CD4-positive, alpha-beta memory T cell (primary cell): ENCODE results near the gene SLC39A11. TPM values are rescaled to one million over a fixed set of nuclear protein-coding genes. Genes with fewer than 3 reads are reported as not detected.
A peak's percentile ranks its signal among the peaks of the same experiment; 100 is the strongest.
"Not testable (repeated sequence)": the region's sequence is repeated elsewhere in the genome, so short reads cannot be mapped to it uniquely, and the experiment has no call there.

Experiments used
- CTCF ChIA-PET: fragments of 350-600 bp; sonication (Branson Sonifier 250); formaldehyde crosslinking; loops from one replicate; lab custom pipeline; 2021; ENCODE audit warnings: inconsistent platforms; ENCODE audit not compliant: partially characterized antibody; lab: Charles Lee
- POLR2A ChIA-PET: fragments of 350-600 bp; sonication (Branson Sonifier 250); formaldehyde crosslinking; loops from one replicate; lab custom pipeline; 2021; ENCODE audit not compliant: partially characterized antibody; lab: Charles Lee
- DNase-seq, 5 donors: peaks; one replicate each; pipeline versions ENCODE4 v3.0.0 to v3.0.0-alpha.2; 2020 to 2022; ENCODE audit warnings: mixed read lengths in 1 of 5
- H3K27ac ChIP-seq: one replicate; pipeline ENCODE4 v1.7.0; 2013; ENCODE audit warnings: low read depth, low read length
- H3K27me3 ChIP-seq: 2 replicates; pipeline ENCODE4 v1.7.0; 2013; ENCODE audit warnings: mild to moderate bottlenecking, low read length, moderate library complexity; ENCODE audit not compliant: insufficient read depth
- H3K36me3 ChIP-seq: 2 replicates; pipeline ENCODE4 v1.7.0; 2013; ENCODE audit warnings: mild to moderate bottlenecking, low read length, moderate library complexity; ENCODE audit not compliant: insufficient read depth
- H3K4me1 ChIP-seq: 2 replicates; pipeline ENCODE4 v1.7.0; 2013; ENCODE audit warnings: mild to moderate bottlenecking, low read length, moderate library complexity; ENCODE audit not compliant: insufficient read depth
- H3K4me3 ChIP-seq, 2 donors: one replicate each; pipeline ENCODE4 v1.7.0; 2013; ENCODE audit warnings: low read length in 2 of 2, mild to moderate bottlenecking in 1 of 2
- H3K9me3 ChIP-seq, 2 donors: one replicate each; pipeline ENCODE4 v1.7.0; 2013; ENCODE audit warnings: low read length in 2 of 2, control low read depth in 1 of 2; ENCODE audit not compliant: control insufficient read depth in 1 of 2
- H3K27ac Mint-ChIP-seq, 7 donors: one replicate each; pipeline ENCODE4 v1.8.0; 2020 to 2021; ENCODE audit warnings: mixed read lengths in 7 of 7, mild to moderate bottlenecking in 6 of 7, inconsistent platforms in 3 of 7, moderate library complexity in 3 of 7
- H3K27me3 Mint-ChIP-seq, 2 donors: one replicate each; pipeline ENCODE4 v1.8.0; 2020 to 2021; ENCODE audit warnings: mixed read lengths in 2 of 2
- H3K36me3 Mint-ChIP-seq, 2 donors: one replicate each; pipeline ENCODE4 v1.8.0; 2020 to 2021; ENCODE audit warnings: mixed read lengths in 2 of 2, inconsistent platforms in 1 of 2, mild to moderate bottlenecking in 1 of 2
- H3K4me1 Mint-ChIP-seq, 4 donors: one replicate each; pipeline ENCODE4 v1.8.0; 2020 to 2021; ENCODE audit warnings: mixed read lengths in 4 of 4, mild to moderate bottlenecking in 1 of 4
- H3K4me3 Mint-ChIP-seq, 8 donors: one replicate each; pipeline ENCODE4 v1.8.0; 2020 to 2021; ENCODE audit warnings: mixed read lengths in 8 of 8, mild to moderate bottlenecking in 7 of 8, moderate library complexity in 6 of 8, inconsistent platforms in 3 of 8
- H3K9me3 Mint-ChIP-seq, 8 donors: one replicate each; pipeline ENCODE4 v1.8.0; 2020 to 2021; ENCODE audit warnings: mixed read lengths in 8 of 8, mild to moderate bottlenecking in 5 of 8, inconsistent platforms in 3 of 8, moderate library complexity in 1 of 8
- intact Hi-C: fragments of 100-400 bp; cut with micrococcal nuclease; formaldehyde crosslinking; loops from one replicate; pipeline ENCODE4 v1.15.1; 2023
- polyA plus RNA-seq, 2 donors: library from polyadenylated mRNA; unstranded; fragments of 300-500 nt; fragmentation: Illumina TruSeq; gene quantifications; one replicate each; pipeline ENCODE4 v1.2.3, GENCODE V29; 2021
- total RNA-seq, 2 experiments: library from RNA; stranded (reverse); gene quantifications; one replicate each; pipeline ENCODE4 v1.2.3, GENCODE V29; 2021

Gene SLC39A11
- total and polyA plus RNA-seq, 4 experiments from 2014 or later, result 15.9 to 23.7 (median 20.4) TPM

DNA sequence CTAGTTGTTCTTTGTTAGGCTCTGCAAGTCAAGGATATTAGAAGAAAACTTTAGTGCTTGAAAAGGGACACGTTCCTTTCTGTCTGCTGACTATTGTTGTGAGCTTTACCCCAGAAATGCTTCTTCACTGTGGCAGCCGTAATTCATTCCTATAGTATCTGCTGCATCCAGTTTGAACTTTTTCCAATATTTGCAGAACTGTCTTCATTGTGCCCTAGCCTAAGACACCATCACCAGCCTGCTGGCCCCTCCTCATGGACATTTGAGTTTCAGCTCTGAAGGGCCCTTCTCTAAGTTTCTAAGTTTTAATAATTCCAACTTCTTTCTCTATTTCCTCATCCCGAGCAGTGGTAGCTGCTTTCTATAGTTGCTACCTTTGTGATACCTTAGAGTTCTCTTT, 91.7 kb downstream of the SLC39A11 start:
- intact Hi-C loops, result no loop called here
- Mint-ChIP-seq H3K27ac (no peak overlapping the region), H3K9me3 (peaks cover 0 to 8% (median under 1%) of the 10 kb centered on the region in 8 donors), H3K27me3 (no peaks in the 10 kb centered on the region), H3K4me1 (peaks cover 0 to 5% (median 3%) of the 10 kb centered on the region in 4 donors), H3K36me3 (peaks cover 0 to 23% of the 10 kb centered on the region in 2 donors), H3K4me3 (no peak overlapping the region)
- no peaks in the 10 kb centered on the region for H3K27me3 ChIP-seq
- POLR2A ChIA-PET, result no interaction called here
- CTCF ChIA-PET, result interaction anchor here (1.9 kb wide), 1 partner anchor 15 kb away, joined by 9 read pairs; no protein-coding TSS in a partner anchor
- H3K27ac ChIP-seq, result no peak overlapping the region
- H3K9me3 ChIP-seq, result no peaks in the 10 kb centered on the region
- H3K4me3 ChIP-seq, result no peak overlapping the region
- no peaks in the 10 kb centered on the region for H3K36me3 ChIP-seq
- DNase-seq, result no peak
- no peaks in the 10 kb centered on the region for H3K4me1 ChIP-seq

DNA sequence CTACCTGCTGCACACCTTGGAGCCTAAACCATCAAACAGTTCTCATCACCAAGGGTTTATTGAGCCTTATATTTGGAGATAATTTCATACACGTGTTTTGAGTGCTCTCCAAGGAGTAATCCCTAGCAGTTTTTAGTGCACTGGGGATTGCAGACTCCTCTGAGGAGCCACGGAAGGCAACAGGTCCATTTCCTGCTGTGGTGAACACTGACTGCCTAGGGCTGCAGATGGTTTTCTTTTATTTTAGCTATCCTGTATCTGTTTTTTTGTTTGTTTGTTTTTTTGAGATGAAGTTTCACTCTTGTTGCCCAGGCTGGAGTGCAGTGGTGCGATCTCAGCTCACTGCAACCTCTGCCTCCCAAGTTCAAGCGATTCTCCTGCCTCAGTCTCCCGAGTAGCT, 93.0 kb downstream of the SLC39A11 start:
- H3K27me3 Mint-ChIP-seq, H3K9me3 Mint-ChIP-seq, H3K27ac ChIP-seq, H3K4me1 Mint-ChIP-seq, H3K27me3 ChIP-seq, DNase-seq, H3K27ac Mint-ChIP-seq, intact Hi-C loops, H3K4me3 ChIP-seq, H3K36me3 ChIP-seq, POLR2A ChIA-PET, H3K4me3 Mint-ChIP-seq, H3K9me3 ChIP-seq, H3K4me1 ChIP-seq: not testable (repeated sequence)
- peaks cover 0 to 25% of the 10 kb centered on the region in 2 donors for H3K36me3 Mint-ChIP-seq
- CTCF ChIA-PET, result interaction anchor here (0.6 to 1.9 kb wide), 3 partner anchors 9 to 371 kb away, joined by 3 to 9 read pairs (median 4); no protein-coding TSS in a partner anchor

DNA sequence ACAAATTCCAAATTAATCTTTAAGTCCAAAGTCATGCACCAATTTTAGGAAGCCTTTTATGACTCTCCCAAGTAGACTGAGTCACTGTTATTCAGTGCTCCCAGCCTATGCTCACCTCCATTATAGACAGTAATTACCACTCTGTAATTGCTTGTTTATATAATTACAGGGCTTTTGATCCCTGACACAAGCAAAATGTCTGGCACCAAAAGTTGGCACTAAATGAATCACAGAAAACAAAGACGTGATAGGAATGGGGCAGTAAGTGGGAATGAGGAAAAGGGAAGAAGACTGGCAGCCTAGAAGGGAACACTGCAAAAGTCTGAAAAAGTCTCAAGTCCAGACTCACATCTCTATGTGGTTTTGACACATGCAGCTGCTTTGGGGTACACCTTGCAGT, 94.1 kb downstream of the SLC39A11 start:
- peaks cover 5 to 8% (median 7%) of the 10 kb centered on the region in 4 donors for H3K4me1 Mint-ChIP-seq
- no peaks in the 10 kb centered on the region for H3K9me3 ChIP-seq
- no peak overlapping the region for H3K27ac ChIP-seq
- no peaks in the 10 kb centered on the region for H3K4me1 ChIP-seq
- CTCF ChIA-PET, result no interaction called here
- no peaks in the 10 kb centered on the region for H3K27me3 Mint-ChIP-seq
- no peak overlapping the region for H3K4me3 ChIP-seq
- peaks cover 0 to 21% of the 10 kb centered on the region in 2 donors for H3K36me3 Mint-ChIP-seq
- no peak overlapping the region for H3K4me3 Mint-ChIP-seq
- intact Hi-C loops, result no loop called here
- POLR2A ChIA-PET, result no interaction called here
- H3K27me3 ChIP-seq, result no peaks in the 10 kb centered on the region
- H3K36me3 ChIP-seq, result no peaks in the 10 kb centered on the region
- no peak for DNase-seq
- no peak overlapping the region for H3K27ac Mint-ChIP-seq
- peaks cover 0 to 9% (median under 1%) of the 10 kb centered on the region in 8 donors for H3K9me3 Mint-ChIP-seq

DNA sequence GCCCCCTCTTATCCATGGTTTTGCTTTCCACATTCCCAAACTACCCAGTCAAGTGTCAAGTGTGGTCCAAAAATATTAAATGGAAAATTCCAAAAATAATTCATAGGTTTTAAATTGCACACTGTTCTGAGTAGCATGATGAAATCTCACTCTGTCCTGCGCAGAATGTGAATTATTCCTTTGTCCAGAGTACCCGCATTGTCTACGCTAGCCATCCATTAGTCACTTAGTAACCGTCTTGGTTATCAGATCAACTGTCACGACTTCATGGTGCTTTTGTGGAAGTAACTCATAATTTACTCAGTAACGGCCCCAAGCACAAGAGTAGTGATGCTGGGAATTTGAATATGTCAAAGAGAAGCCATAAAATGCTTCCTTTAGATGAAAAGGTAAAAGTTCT, 94.9 kb downstream of the SLC39A11 start:
- peaks cover 9 to 13% (median 11%) of the 10 kb centered on the region in 4 donors for H3K4me1 Mint-ChIP-seq
- Histone ChIP-seq H3K36me3 (no peaks in the 10 kb centered on the region), H3K9me3 (no peaks in the 10 kb centered on the region), H3K4me1 (no peaks in the 10 kb centered on the region), H3K4me3 (no peak overlapping the region), H3K27ac (no peak overlapping the region), H3K27me3 (no peaks in the 10 kb centered on the region)
- ChIA-PET POLR2A (no interaction called here), CTCF (no interaction called here)
- no peak overlapping the region for H3K4me3 Mint-ChIP-seq
- no peak for DNase-seq
- peaks cover 0 to 9% (median under 1%) of the 10 kb centered on the region in 8 donors for H3K9me3 Mint-ChIP-seq
- H3K36me3 Mint-ChIP-seq, result peaks cover 0 to 16% of the 10 kb centered on the region in 2 donors
- H3K27me3 Mint-ChIP-seq, result no peaks in the 10 kb centered on the region
- H3K27ac Mint-ChIP-seq, result no peak overlapping the region
- intact Hi-C loops, result no loop called here

DNA sequence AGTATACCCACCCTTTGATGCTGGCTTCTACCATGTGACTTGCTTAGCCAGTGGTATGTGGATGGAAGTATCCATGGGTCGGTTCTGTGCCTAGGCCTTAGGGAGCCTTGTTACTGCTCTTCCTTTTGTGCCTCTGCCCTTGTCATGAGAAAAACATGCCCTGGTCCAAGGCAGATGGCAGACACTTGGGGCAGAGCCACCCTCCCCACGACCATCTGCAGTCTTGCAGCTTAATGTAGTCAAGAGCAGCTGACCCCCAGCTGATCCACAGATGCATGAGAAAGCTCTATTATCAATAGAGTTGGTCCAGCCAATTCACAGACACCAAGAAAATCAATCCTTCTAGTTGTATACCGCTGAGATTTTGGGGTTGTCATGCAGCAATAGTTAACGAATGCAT, 95.7 kb downstream of the SLC39A11 start:
- no peaks in the 10 kb centered on the region for H3K36me3 ChIP-seq
- H3K27ac ChIP-seq, result no peak overlapping the region
- no peak overlapping the region for H3K4me3 Mint-ChIP-seq
- H3K27me3 Mint-ChIP-seq, result no peaks in the 10 kb centered on the region
- no peaks in the 10 kb centered on the region for H3K4me1 ChIP-seq
- intact Hi-C loops, result no loop called here
- H3K27ac Mint-ChIP-seq, result no peak overlapping the region
- H3K36me3 Mint-ChIP-seq, result peaks cover 0 to 16% of the 10 kb centered on the region in 2 donors
- H3K4me3 ChIP-seq, result no peak overlapping the region
- CTCF ChIA-PET, result no interaction called here
- no peak for DNase-seq
- POLR2A ChIA-PET, result no interaction called here
- no peaks in the 10 kb centered on the region for H3K9me3 ChIP-seq
- peaks cover 0 to 9% (median under 1%) of the 10 kb centered on the region in 8 donors for H3K9me3 Mint-ChIP-seq
- H3K27me3 ChIP-seq, result no peaks in the 10 kb centered on the region
- peaks cover 9 to 16% (median 11%) of the 10 kb centered on the region in 4 donors for H3K4me1 Mint-ChIP-seq

DNA sequence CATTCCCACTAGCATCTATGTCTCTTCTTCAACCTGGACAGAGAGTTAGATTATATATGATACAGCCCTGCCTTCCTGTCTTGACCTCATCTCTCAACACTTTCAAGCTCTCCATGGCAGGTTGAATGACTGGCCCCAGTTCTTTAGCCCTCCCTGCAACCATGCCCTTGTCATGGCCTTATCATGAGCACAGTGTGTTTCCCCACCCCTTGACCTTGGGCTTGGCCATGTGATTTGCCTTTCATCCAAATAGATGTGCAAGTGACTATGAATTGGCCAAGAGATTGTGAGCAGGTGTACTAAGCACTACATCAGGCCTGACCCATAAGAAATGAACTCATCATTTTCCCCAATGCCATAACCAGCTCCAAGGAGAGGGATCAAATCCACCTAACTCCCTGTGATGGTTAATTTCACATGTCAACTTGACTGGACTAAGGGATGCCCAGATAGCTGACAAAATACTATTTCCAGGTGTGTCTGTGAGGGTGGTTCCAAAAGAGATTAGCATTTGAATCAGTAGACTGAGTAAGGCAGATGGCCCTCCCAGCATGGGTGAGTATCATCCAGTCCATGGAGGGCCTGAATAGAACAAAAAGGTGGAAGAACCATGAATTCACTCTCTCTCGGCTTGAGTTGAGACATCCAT, 97.4 kb downstream of the SLC39A11 start:
- intact Hi-C loops, result no loop called here
- DNase-seq, result no peak
- POLR2A ChIA-PET, result no interaction called here

DNA sequence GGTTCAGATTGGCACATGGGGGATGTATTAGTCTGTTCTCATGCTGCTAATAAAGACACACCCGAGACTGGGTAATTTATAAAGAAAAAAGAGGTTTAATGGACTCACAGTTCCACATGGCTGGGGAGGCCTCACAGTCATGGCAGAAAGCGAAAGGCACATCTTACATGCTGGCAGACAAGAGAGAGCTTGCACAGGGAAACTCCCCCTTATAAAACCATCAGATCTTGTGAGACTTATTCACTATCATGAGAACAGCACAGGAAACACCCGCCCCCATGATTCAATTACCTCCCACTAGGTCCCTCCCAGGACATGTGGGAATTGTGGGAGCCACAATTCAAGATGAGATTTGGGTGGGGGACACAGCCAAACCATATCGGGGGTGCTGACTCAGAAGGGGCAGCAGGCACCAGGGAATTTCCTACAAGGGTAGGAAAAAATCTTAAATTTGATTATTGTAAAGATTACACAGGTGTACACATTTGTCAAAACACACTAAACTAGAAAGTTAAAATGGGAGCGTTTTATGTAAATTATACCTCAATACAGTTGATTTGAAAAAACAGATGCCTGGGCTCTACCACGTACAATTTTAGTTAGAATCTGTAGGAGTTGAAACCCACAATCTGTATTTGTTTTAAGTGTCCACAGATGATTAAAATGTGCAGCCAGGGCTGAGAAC, 99.6 kb downstream of the SLC39A11 start:
- H3K27me3 Mint-ChIP-seq, H3K27ac ChIP-seq, POLR2A ChIA-PET, H3K4me1 ChIP-seq, H3K4me3 Mint-ChIP-seq, DNase-seq, CTCF ChIA-PET, H3K4me3 ChIP-seq, H3K36me3 ChIP-seq, H3K27me3 ChIP-seq, intact Hi-C loops, H3K9me3 ChIP-seq, H3K9me3 Mint-ChIP-seq: not testable (repeated sequence)
- Mint-ChIP-seq H3K27ac (peak overlapping the region in 1 of 7 donors; percentile 52), H3K4me1 (peaks cover 6 to 16% (median 11%) of the 10 kb centered on the region in 4 donors), H3K36me3 (peaks cover 0 to 16% of the 10 kb centered on the region in 2 donors)

More for the DNA sequence above, 97.4 kb downstream of the SLC39A11 start:
- H3K9me3 ChIP-seq, result no peaks in the 10 kb centered on the region
- H3K27ac Mint-ChIP-seq, result peak overlapping the region in 1 of 7 donors; percentile 69
- peaks cover 0 to 9% (median under 1%) of the 10 kb centered on the region in 8 donors for H3K9me3 Mint-ChIP-seq
- no peak overlapping the region for H3K4me3 ChIP-seq
- H3K36me3 Mint-ChIP-seq, result peaks cover 0 to 16% of the 10 kb centered on the region in 2 donors
- no peaks in the 10 kb centered on the region for H3K27me3 Mint-ChIP-seq
- H3K4me1 ChIP-seq, result no peaks in the 10 kb centered on the region
- CTCF ChIA-PET, result interaction anchor here (1.3 to 1.4 kb wide), 2 partner anchors 9 to 11 kb away, joined by 5 to 8 read pairs; no protein-coding TSS in a partner anchor
- no peak overlapping the region for H3K27ac ChIP-seq
- no peaks in the 10 kb centered on the region for H3K27me3 ChIP-seq
- H3K4me3 Mint-ChIP-seq, result no peak overlapping the region
- H3K4me1 Mint-ChIP-seq, result peaks cover 6 to 16% (median 11%) of the 10 kb centered on the region in 4 donors
- H3K36me3 ChIP-seq, result no peaks in the 10 kb centered on the region
